HEK293 (cell line): Measurements from ENCODE around the gene PTPRN2.

Experiments
- CTCF ChIA-PET: fragments of 350-600 bp; formaldehyde crosslinking; extraction: SDS; loops from one replicate; lab custom pipeline; 2021; ENCODE audit warnings: antibody characterized with exemption; lab: Yijun Ruan, JAX
- POLR2A ChIA-PET: fragments of 300-600 bp; formaldehyde crosslinking; extraction: SDS; loops from one replicate; lab custom pipeline; 2020; ENCODE audit warnings: antibody characterized with exemption, inconsistent platforms; lab: Yijun Ruan, JAX
- H3K27ac ChIP-seq: fragments of 200-500 bp; sonication (Bioruptor generic); 2 replicates; pipeline ENCODE4 v1.5.1; 2014; ENCODE audit warnings: low read depth, low read length, control low read depth, inconsistent platforms; ENCODE audit errors: extremely low read depth
- H3K36me3 ChIP-seq, 2 experiments: fragments of 200-500 bp in 1 of 2; sonication (Bioruptor generic) in 1 of 2; 1 replicate in 1 of 2; 2 replicates in 1 of 2; pipeline ENCODE4 v1.5.1; 2014 to 2017; ENCODE audit warnings: inconsistent platforms in 2 of 2, low read length in 2 of 2; ENCODE audit not compliant: control insufficient read depth in 2 of 2, insufficient read depth in 1 of 2
- H3K4me1 ChIP-seq: fragments of 200-500 bp; sonication (Bioruptor generic); 2 replicates; pipeline ENCODE4 v1.5.1; 2014; ENCODE audit warnings: mild to moderate bottlenecking, low read length, inconsistent platforms; ENCODE audit not compliant: control insufficient read depth, insufficient read depth
- H3K4me3 ChIP-seq: 2 replicates; pipeline ENCODE4 v1.5.1; 2011; ENCODE audit warnings: low read depth, mild to moderate bottlenecking, control low read depth, low read length, moderate library complexity
- H3K9me3 ChIP-seq: fragments of 200-500 bp; sonication (Bioruptor generic); 2 replicates; pipeline ENCODE4 v1.5.1; 2014; ENCODE audit warnings: low read depth, low read length, inconsistent platforms; ENCODE audit not compliant: control insufficient read depth, insufficient read depth
- BCL6B ChIP-seq: fragments of 450-650 bp; formaldehyde crosslinking; IDR thresholded peaks from 2 replicates; pipeline ENCODE4 v1.5.1; 2017; ENCODE audit warnings: missing biosample characterization, missing genetic modification characterization
- CTCF ChIP-seq: fragments of 450-650 bp; formaldehyde crosslinking; IDR thresholded peaks from 2 replicates; pipeline ENCODE4 v1.5.1; 2016; ENCODE audit warnings: missing biosample characterization, missing genetic modification characterization
- FEZF1 ChIP-seq: fragments of 450-650 bp; formaldehyde crosslinking; IDR thresholded peaks from 2 replicates; pipeline ENCODE4 v1.5.1; 2016; ENCODE audit warnings: missing biosample characterization, missing genetic modification characterization
- GLI2 ChIP-seq: fragments of 450-650 bp; formaldehyde crosslinking; IDR thresholded peaks from 2 replicates; pipeline ENCODE4; 2017; ENCODE audit warnings: missing biosample characterization, missing genetic modification characterization, low read depth, borderline replicate concordance
- MZF1 ChIP-seq: fragments of 450-650 bp; formaldehyde crosslinking; IDR thresholded peaks from 2 replicates; pipeline ENCODE4 v1.5.1; 2017; ENCODE audit warnings: missing biosample characterization, missing genetic modification characterization, borderline replicate concordance
- REST ChIP-seq: fragments of 450-650 bp; formaldehyde crosslinking; IDR thresholded peaks from 2 replicates; pipeline ENCODE4 v1.5.1; 2016; ENCODE audit warnings: missing biosample characterization, missing genetic modification characterization
- WT1 ChIP-seq: fragments of 450-650 bp; formaldehyde crosslinking; IDR thresholded peaks from 2 replicates; pipeline ENCODE4 v1.5.1; 2016; ENCODE audit warnings: missing biosample characterization, missing genetic modification characterization
- ZBTB44 ChIP-seq: fragments of 450-650 bp; IDR thresholded peaks from 2 replicates; pipeline ENCODE4 v1.5.1; 2018; ENCODE audit warnings: missing biosample characterization, mild to moderate bottlenecking, missing genetic modification characterization
- ZNF132 ChIP-seq: fragments of 450-650 bp; formaldehyde crosslinking; IDR thresholded peaks from 2 replicates; pipeline ENCODE4 v1.5.1; 2017; ENCODE audit warnings: missing biosample characterization, missing genetic modification characterization, borderline replicate concordance
- ZNF16 ChIP-seq: fragments of 450-650 bp; formaldehyde crosslinking; IDR thresholded peaks from 2 replicates; pipeline ENCODE4 v1.5.1; 2016; ENCODE audit warnings: low read depth, missing biosample characterization, missing genetic modification characterization
- ZNF202 ChIP-seq: fragments of 450-650 bp; formaldehyde crosslinking; IDR thresholded peaks from 2 replicates; pipeline ENCODE4 v1.5.1; 2016; ENCODE audit warnings: missing biosample characterization, missing genetic modification characterization, borderline replicate concordance
- ZNF335 ChIP-seq: fragments of 450-650 bp; formaldehyde crosslinking; conservative IDR thresholded peaks from 2 replicates; pipeline ENCODE4 v1.5.1; 2016; ENCODE audit warnings: missing biosample characterization, missing genetic modification characterization
- ZNF354C ChIP-seq: fragments of 450-650 bp; formaldehyde crosslinking; IDR thresholded peaks from 2 replicates; pipeline ENCODE4 v1.5.1; 2016; ENCODE audit warnings: missing biosample characterization, missing genetic modification characterization, low read depth, borderline replicate concordance
- ZNF366 ChIP-seq: fragments of 450-650 bp; formaldehyde crosslinking; conservative IDR thresholded peaks from 2 replicates; pipeline ENCODE4 v1.5.1; 2016; ENCODE audit warnings: missing biosample characterization, missing genetic modification characterization
- ZNF488 ChIP-seq: fragments of 450-650 bp; formaldehyde crosslinking; IDR thresholded peaks from 2 replicates; pipeline ENCODE4 v1.5.1; 2016; ENCODE audit warnings: missing biosample characterization, missing genetic modification characterization
- ZNF521 ChIP-seq: fragments of 450-650 bp; formaldehyde crosslinking; IDR thresholded peaks from 2 replicates; pipeline ENCODE4 v1.5.1; 2017; ENCODE audit warnings: missing biosample characterization, mild to moderate bottlenecking, missing genetic modification characterization
- ZNF530 ChIP-seq: fragments of 450-650 bp; formaldehyde crosslinking; IDR thresholded peaks from 2 replicates; pipeline ENCODE4 v1.5.1; 2016; ENCODE audit warnings: low read depth, missing biosample characterization, missing genetic modification characterization
- ZNF623 ChIP-seq: fragments of 450-650 bp; formaldehyde crosslinking; IDR thresholded peaks from 2 replicates; pipeline ENCODE4 v1.5.1; 2016; ENCODE audit warnings: missing biosample characterization, missing genetic modification characterization
- ZNF785 ChIP-seq: fragments of 450-650 bp; formaldehyde crosslinking; IDR thresholded peaks from 2 replicates; pipeline ENCODE4 v1.5.1; 2016; ENCODE audit warnings: missing biosample characterization, missing genetic modification characterization
- ZSCAN23 ChIP-seq: fragments of 450-650 bp; formaldehyde crosslinking; IDR thresholded peaks from 2 replicates; pipeline ENCODE4 v1.5.1; 2016; ENCODE audit warnings: missing biosample characterization, missing genetic modification characterization

PTPRN2 gene

GRCh38 chr7:158316466-158317031 is 271.1 kb downstream of the PTPRN2 start:
- H3K4me3 ChIP-seq = no peak overlapping the region

GRCh38 chr7:158315881-158316280 is 271.7 kb downstream of the PTPRN2 start:
- ChIA-PET POLR2A (no interaction called here), CTCF (no interaction called here)
- Histone ChIP-seq H3K4me1 (no peaks in the 10 kb centered on the region), H3K36me3 (no peaks in the 10 kb centered on the region), H3K9me3 (no peaks in the 10 kb centered on the region), H3K27ac (no peak overlapping the region), H3K4me3 (no peak overlapping the region)
- TF ChIP-seq ZNF785 (tag by site-specific recombination) (no peak), ZNF132 (tag by site-specific recombination) (no peak)

More at GRCh38 chr7:158316466-158317031, 271.1 kb downstream of the PTPRN2 start:
- H3K4me1 ChIP-seq = no peaks in the 10 kb centered on the region
- H3K36me3 ChIP-seq = no peaks in the 10 kb centered on the region
- H3K27ac ChIP-seq = no peak overlapping the region
- no peaks in the 10 kb centered on the region for H3K9me3 ChIP-seq
- TF ChIP-seq BCL6B (tag by site-specific recombination) (no peak), WT1 (tag by site-specific recombination) (no peak), ZNF623 (tag by site-specific recombination) (no peak), ZNF335 (tag by site-specific recombination) (no peak), ZNF488 (no peak)
- TF ChIP-seq, all 188 proteins: peak for 0
- ChIA-PET CTCF (no interaction called here), POLR2A (no interaction called here)

- ChIA-PET CTCF (no interaction called here), POLR2A (no interaction called here)
- Histone ChIP-seq H3K27ac (no peak overlapping the region), H3K4me3 (no peak overlapping the region), H3K9me3 (no peaks in the 10 kb centered on the region), H3K36me3 (no peaks in the 10 kb centered on the region), H3K4me1 (no peaks in the 10 kb centered on the region)
- no peak for TF ChIP-seq BCL6B (tag by site-specific recombination)
- no peak for TF ChIP-seq ZSCAN23 (tag by site-specific recombination)
- no peak for TF ChIP-seq REST (tag by site-specific recombination)
- TF ChIP-seq ZNF16 (tag by site-specific recombination) = no peak
- no peak for TF ChIP-seq ZBTB44 (tag by site-specific recombination)
- no peak for TF ChIP-seq FEZF1
- no peak for TF ChIP-seq ZNF521 (tag by site-specific recombination)
- TF ChIP-seq ZNF202 (tag by site-specific recombination) = no peak
- no peak for TF ChIP-seq ZNF530 (tag by site-specific recombination)
- TF ChIP-seq ZNF366 = no peak
- TF ChIP-seq MZF1 (tag by site-specific recombination) = no peak
- no peak for TF ChIP-seq CTCF (tag by site-specific recombination)
- TF ChIP-seq GLI2 (tag by site-specific recombination) = no peak
- no peak for TF ChIP-seq ZNF354C (tag by site-specific recombination)
Measured at GRCh38 chr7:158315326-158315725, 272.3 kb downstream of the PTPRN2 start.
